Measurements from ENCODE around the gene ALDH5A1.

DNA sequence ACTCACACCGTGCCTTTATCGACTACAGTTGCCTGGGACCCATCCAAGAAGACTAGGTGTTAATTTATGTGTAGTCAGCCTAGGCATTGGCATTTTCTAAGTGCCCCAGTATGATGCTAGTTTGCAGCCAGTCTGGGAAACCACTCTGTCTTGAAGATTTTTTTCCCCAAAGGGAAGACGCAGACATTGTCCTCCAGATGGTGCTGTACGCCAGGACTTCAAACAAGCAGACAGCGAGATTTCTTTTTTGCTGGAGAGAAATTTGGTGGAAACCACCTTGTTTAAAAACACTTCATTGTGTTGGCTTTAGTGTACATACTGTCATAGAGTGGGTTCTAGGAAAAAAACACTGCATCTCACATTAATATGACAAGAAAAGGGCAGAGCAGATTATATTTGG lies 30.0 kb downstream of the ALDH5A1 start:
- no peak for TF ChIP-seq ZNF8 (CRISPR knock-in tag; IDR thresholded peaks at IDR 0.05)
- TF ChIP-seq TOX (CRISPR knock-in tag; IDR thresholded peaks at IDR 0.05; ENCODE audit: borderline replicate concordance), result no peak
- no peak for TF ChIP-seq ARNTL (CRISPR knock-in tag; IDR thresholded peaks at IDR 0.05; ENCODE audit: borderline replicate concordance, low read depth)
- no peak for TF ChIP-seq CREB5 (CRISPR knock-in tag; IDR thresholded peaks at IDR 0.05; ENCODE audit: low read depth)
- TF ChIP-seq, protein P1, sequence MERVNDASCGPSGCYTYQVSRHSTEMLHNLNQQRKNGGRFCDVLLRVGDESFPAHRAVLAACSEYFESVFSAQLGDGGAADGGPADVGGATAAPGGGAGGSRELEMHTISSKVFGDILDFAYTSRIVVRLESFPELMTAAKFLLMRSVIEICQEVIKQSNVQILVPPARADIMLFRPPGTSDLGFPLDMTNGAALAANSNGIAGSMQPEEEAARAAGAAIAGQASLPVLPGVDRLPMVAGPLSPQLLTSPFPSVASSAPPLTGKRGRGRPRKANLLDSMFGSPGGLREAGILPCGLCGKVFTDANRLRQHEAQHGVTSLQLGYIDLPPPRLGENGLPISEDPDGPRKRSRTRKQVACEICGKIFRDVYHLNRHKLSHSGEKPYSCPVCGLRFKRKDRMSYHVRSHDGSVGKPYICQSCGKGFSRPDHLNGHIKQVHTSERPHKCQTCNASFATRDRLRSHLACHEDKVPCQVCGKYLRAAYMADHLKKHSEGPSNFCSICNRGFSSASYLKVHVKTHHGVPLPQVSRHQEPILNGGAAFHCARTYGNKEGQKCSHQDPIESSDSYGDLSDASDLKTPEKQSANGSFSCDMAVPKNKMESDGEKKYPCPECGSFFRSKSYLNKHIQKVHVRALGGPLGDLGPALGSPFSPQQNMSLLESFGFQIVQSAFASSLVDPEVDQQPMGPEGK (CRISPR knock-in tag; IDR thresholded peaks at IDR 0.05; ENCODE audit: borderline replicate concordance), result no peak
- no peak for TF ChIP-seq ESRRG (CRISPR knock-in tag; IDR thresholded peaks at IDR 0.05)
- no peak for TF ChIP-seq ZFP3 (CRISPR knock-in tag; IDR thresholded peaks at IDR 0.05)
- TF ChIP-seq CSDC2 (CRISPR knock-in tag; IDR thresholded peaks at IDR 0.05), result no peak
- TF ChIP-seq SNAI2 (CRISPR knock-in tag; IDR thresholded peaks at IDR 0.05), result no peak

Measured in SK-N-SH treated with all-trans-retinoic acid at 6 μM for 48 hours (cell line).